ENCODE results near the gene TMEM59.

GRCh38 chr1:54064299-54064698, 11.3 kb upstream of the TMEM59 start:
- TF ChIP-seq CTCF (IDR thresholded peaks at IDR 0.05), result no peak
- TF ChIP-seq POLR2A (IDR thresholded peaks at IDR 0.05), result no peak
- no peak for TF ChIP-seq POLR2AphosphoS5 (IDR thresholded peaks at IDR 0.05)
- TF ChIP-seq EP300 (IDR thresholded peaks at IDR 0.05), result no peak

Data from suprapubic skin (tissue), 4 donors.